ENCODE data around the gene NR1I3. TPM values are rescaled to one million over a fixed set of nuclear protein-coding genes. Genes with fewer than 3 reads are reported as not detected.

Gene NR1I3
- total and polyA plus RNA-seq, 3 experiments from 2014 or later = not detected

DNA sequence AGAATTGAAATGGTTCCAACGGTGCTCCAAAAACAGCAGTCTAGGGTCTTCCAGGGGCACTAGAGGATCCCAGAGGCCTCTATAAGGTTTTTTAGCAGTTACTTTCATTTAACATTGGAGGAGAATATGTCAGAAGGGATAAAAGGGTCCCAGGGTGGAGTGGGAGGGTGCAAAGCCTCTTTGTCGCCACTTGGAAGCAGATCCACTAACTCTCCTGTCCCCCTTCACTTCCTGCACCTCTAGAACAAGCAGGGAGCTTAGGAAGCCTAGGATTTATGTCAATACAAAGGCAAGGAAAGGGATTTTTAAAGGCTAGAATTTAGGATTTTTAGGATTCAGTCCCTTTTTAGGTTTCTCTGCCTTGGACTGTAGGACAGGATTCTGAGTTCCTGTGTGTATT is 28.8 kb upstream of the NR1I3 start:
- ChIA-PET POLR2A (no interaction called here), CTCF (interaction anchor here (0.9 kb wide), 1 partner anchor 40 kb away, joined by 3 read pairs; no protein-coding TSS in a partner anchor)
- DNase-seq = no peak
- Histone ChIP-seq H3K4me1 (ENCODE audit: insufficient read depth, low read length) (no peaks in the 10 kb centered on the region), H3K27ac (ENCODE audit: low read depth, low read length) (no peak overlapping the region), H3K4me3 (ENCODE audit: low read length) (no peak overlapping the region), H3K9me3 (ENCODE audit: low read length) (no peaks in the 10 kb centered on the region), H3K27me3 (ENCODE audit: insufficient read depth, low read length, poor library complexity, severe bottlenecking) (no peaks in the 10 kb centered on the region), H3K36me3 (ENCODE audit: insufficient read depth, low read length) (no peaks in the 10 kb centered on the region)
- H3K27me3 Mint-ChIP-seq = peaks cover 14 to 34% of the 10 kb centered on the region in 2 donors
- no peak overlapping the region for H3K4me3 Mint-ChIP-seq
- no peak overlapping the region for H3K27ac Mint-ChIP-seq
- no peaks in the 10 kb centered on the region for H3K4me1 Mint-ChIP-seq
- no peaks in the 10 kb centered on the region for H3K9me3 Mint-ChIP-seq
- no peaks in the 10 kb centered on the region for H3K36me3 Mint-ChIP-seq

DNA sequence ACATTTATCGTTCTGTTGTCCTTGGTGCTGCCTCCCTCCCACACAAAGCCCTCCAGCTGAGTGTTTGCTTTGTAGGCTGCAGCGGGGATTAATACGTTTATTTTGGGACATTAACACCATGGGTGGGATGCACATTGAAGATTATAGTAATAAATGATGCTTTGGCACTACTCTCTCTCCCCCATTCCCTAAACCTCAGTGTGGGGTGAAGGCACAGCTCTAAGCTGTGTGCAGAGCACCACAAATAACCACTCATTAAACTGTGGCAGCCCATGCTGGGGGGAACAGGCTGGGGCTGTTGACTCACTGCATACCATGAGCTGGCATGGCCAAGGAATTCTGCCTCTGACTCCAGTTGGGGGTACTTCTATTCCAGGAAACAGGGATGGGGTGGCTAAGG is 28.2 kb upstream of the NR1I3 start:
- ChIA-PET POLR2A (no interaction called here), CTCF (interaction anchor here (0.9 kb wide), 1 partner anchor 39 kb away, joined by 3 read pairs; no protein-coding TSS in a partner anchor)
- H3K4me1 ChIP-seq (ENCODE audit: insufficient read depth, low read length) = no peaks in the 10 kb centered on the region
- Mint-ChIP-seq H3K27ac (no peak overlapping the region), H3K27me3 (peaks cover 20 to 39% of the 10 kb centered on the region in 2 donors), H3K36me3 (no peaks in the 10 kb centered on the region), H3K4me1 (no peaks in the 10 kb centered on the region), H3K4me3 (no peak overlapping the region), H3K9me3 (no peaks in the 10 kb centered on the region)
- DNase-seq = no peak
- no peaks in the 10 kb centered on the region for H3K9me3 ChIP-seq (ENCODE audit: low read length)
- no peak overlapping the region for H3K27ac ChIP-seq (ENCODE audit: low read depth, low read length)
- H3K27me3 ChIP-seq (ENCODE audit: insufficient read depth, low read length, poor library complexity, severe bottlenecking) = peaks cover 5% of the 10 kb centered on the region
- H3K36me3 ChIP-seq (ENCODE audit: insufficient read depth, low read length) = no peaks in the 10 kb centered on the region
- no peak overlapping the region for H3K4me3 ChIP-seq (ENCODE audit: low read length)

- Histone ChIP-seq H3K36me3 (ENCODE audit: insufficient read depth, low read length) (no peaks in the 10 kb centered on the region), H3K27me3 (ENCODE audit: insufficient read depth, low read length, poor library complexity, severe bottlenecking) (peaks cover 12% of the 10 kb centered on the region), H3K4me1 (ENCODE audit: insufficient read depth, low read length) (no peaks in the 10 kb centered on the region), H3K4me3 (ENCODE audit: low read length) (no peak overlapping the region), H3K27ac (ENCODE audit: low read depth, low read length) (no peak overlapping the region), H3K9me3 (ENCODE audit: low read length) (no peaks in the 10 kb centered on the region)
- Mint-ChIP-seq H3K9me3 (no peaks in the 10 kb centered on the region), H3K27me3 (peaks cover 27 to 48% of the 10 kb centered on the region in 2 donors), H3K36me3 (no peaks in the 10 kb centered on the region), H3K4me3 (no peak overlapping the region), H3K27ac (no peak overlapping the region), H3K4me1 (no peaks in the 10 kb centered on the region)
- DNase-seq = no peak
- CTCF ChIA-PET = interaction anchor here (1.6 kb wide), 1 partner anchor 59 kb away, joined by 3 read pairs; no protein-coding TSS in a partner anchor
- POLR2A ChIA-PET = no interaction called here
Measured at GRCh38 chr1:161265305-161265704, 27.3 kb upstream of the NR1I3 start.

GRCh38 chr1:161261261-161262235 is 23.5 kb upstream of the NR1I3 start:
- Mint-ChIP-seq H3K27ac (no peak overlapping the region), H3K4me1 (peaks cover 10 to 19% (median 15%) of the 10 kb centered on the region in 3 donors), H3K9me3 (peaks cover 4 to 24% (median 17%) of the 10 kb centered on the region in 5 donors), H3K36me3 (peaks cover 3 to 11% (median 8%) of the 10 kb centered on the region in 3 donors), H3K27me3 (peaks cover 56 to 80% of the 10 kb centered on the region in 2 donors), H3K4me3 (no peak overlapping the region)
- ChIA-PET CTCF (no interaction called here), POLR2A (no interaction called here)
- DNase-seq = no peak
- peaks cover 25% of the 10 kb centered on the region for H3K27me3 ChIP-seq (ENCODE audit: insufficient read depth, low read length, poor library complexity, severe bottlenecking)
- no peaks in the 10 kb centered on the region for H3K9me3 ChIP-seq (ENCODE audit: low read length)
- no peak overlapping the region for H3K27ac ChIP-seq (ENCODE audit: low read depth, low read length)
- no peaks in the 10 kb centered on the region for H3K4me1 ChIP-seq (ENCODE audit: insufficient read depth, low read length)
- no peaks in the 10 kb centered on the region for H3K36me3 ChIP-seq (ENCODE audit: insufficient read depth, low read length)
- no peak overlapping the region for H3K4me3 ChIP-seq (ENCODE audit: low read length)

DNA sequence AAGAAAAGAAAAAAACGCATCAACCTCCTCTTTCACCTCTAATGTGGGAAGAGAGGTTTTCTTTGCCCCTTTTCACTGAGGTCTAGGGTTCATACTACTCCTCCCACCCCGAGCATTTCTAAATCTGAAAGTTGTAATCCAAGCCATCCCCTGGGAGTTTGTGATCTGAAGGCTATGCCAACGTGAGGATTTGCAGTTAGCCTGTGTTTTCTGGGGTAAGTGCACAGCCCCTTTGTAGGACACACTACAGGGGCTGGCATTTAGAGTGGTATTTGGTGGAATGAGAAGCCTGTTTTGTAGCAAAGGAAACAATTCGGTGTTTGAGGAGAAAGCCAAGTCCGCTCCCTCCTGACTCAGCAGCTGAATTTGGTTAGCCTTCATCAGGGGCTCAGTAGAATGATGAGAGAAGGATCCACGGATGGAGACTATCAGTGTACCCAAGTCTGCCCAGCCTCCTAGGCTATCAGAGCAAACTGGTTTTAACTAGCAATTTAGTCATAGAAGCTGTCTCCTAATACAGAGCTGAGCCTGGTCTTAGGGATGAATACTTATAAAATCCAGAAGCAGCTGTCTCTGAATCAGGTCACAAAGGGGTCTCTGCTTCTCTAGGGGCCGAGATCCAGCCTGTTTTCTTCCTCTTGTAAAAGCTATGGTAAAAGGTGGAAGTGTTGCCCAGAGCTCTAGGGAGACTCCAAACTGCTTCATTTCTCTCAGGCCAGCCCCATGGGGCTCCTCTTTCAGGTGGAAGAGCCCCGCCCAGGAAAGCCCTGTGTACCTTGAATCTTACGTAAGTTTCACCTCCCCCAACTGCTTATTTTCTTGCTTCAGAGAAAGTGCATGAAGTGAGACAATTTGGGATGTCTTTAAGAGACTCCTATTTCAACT is 22.6 kb upstream of the NR1I3 start:
- Mint-ChIP-seq H3K27ac (no peak overlapping the region), H3K27me3 (peaks cover 57 to 81% of the 10 kb centered on the region in 2 donors), H3K36me3 (peaks cover 6 to 20% (median 8%) of the 10 kb centered on the region in 3 donors), H3K9me3 (peaks cover 8 to 33% (median 23%) of the 10 kb centered on the region in 5 donors), H3K4me3 (no peak overlapping the region), H3K4me1 (peaks cover 10 to 19% (median 15%) of the 10 kb centered on the region in 3 donors)
- ChIA-PET CTCF (interaction anchor here (0.6 to 0.9 kb wide), 2 partner anchors 31 to 317 kb away, joined by 3 read pairs; no protein-coding TSS in a partner anchor), POLR2A (no interaction called here)
- H3K4me3 ChIP-seq (ENCODE audit: low read length) = no peak overlapping the region
- no peaks in the 10 kb centered on the region for H3K36me3 ChIP-seq (ENCODE audit: insufficient read depth, low read length)
- H3K9me3 ChIP-seq (ENCODE audit: low read length) = no peaks in the 10 kb centered on the region
- H3K4me1 ChIP-seq (ENCODE audit: insufficient read depth, low read length) = no peaks in the 10 kb centered on the region
- no peak for DNase-seq
- no peak overlapping the region for H3K27ac ChIP-seq (ENCODE audit: low read depth, low read length)
- peaks cover 25% of the 10 kb centered on the region for H3K27me3 ChIP-seq (ENCODE audit: insufficient read depth, low read length, poor library complexity, severe bottlenecking)

DNA sequence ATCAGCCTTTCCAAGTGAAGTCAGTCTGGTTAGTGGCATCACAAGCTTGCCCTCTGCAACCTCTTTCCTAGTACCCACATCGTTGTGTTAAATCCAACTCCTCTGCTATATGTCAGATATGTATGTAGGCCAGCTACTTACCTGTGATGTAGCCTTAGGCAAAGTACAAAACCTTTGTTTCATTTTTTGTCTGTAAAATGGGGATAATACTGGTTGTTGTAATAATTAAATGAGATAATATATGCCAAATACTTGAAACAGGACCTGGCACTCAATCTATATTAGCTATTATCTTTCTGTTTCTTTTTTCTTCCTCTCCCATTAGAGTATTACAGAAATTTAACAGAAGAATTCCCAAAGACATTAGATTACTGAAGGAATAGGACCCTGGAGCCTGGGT is 21.8 kb upstream of the NR1I3 start:
- H3K4me1 ChIP-seq (ENCODE audit: insufficient read depth, low read length) = no peaks in the 10 kb centered on the region
- no peaks in the 10 kb centered on the region for H3K9me3 ChIP-seq (ENCODE audit: low read length)
- peaks cover 6 to 25% (median 8%) of the 10 kb centered on the region in 3 donors for H3K36me3 Mint-ChIP-seq
- no peak overlapping the region for H3K27ac ChIP-seq (ENCODE audit: low read depth, low read length)
- no peak overlapping the region for H3K27ac Mint-ChIP-seq
- peaks cover 10 to 19% (median 15%) of the 10 kb centered on the region in 3 donors for H3K4me1 Mint-ChIP-seq
- H3K36me3 ChIP-seq (ENCODE audit: insufficient read depth, low read length) = no peaks in the 10 kb centered on the region
- H3K27me3 Mint-ChIP-seq = peaks cover 52 to 81% of the 10 kb centered on the region in 2 donors
- ChIA-PET CTCF (interaction anchor here (0.6 to 1.3 kb wide), 2 partner anchors 19 to 316 kb away, joined by 3 read pairs; no protein-coding TSS in a partner anchor), POLR2A (no interaction called here)
- DNase-seq = no peak
- H3K27me3 ChIP-seq (ENCODE audit: insufficient read depth, low read length, poor library complexity, severe bottlenecking) = peaks cover 25% of the 10 kb centered on the region
- H3K4me3 Mint-ChIP-seq = peak overlapping the region; percentile 4 to 90 (median 57)
- peaks cover 8 to 33% (median 23%) of the 10 kb centered on the region in 5 donors for H3K9me3 Mint-ChIP-seq
- no peak overlapping the region for H3K4me3 ChIP-seq (ENCODE audit: low read length)

DNA sequence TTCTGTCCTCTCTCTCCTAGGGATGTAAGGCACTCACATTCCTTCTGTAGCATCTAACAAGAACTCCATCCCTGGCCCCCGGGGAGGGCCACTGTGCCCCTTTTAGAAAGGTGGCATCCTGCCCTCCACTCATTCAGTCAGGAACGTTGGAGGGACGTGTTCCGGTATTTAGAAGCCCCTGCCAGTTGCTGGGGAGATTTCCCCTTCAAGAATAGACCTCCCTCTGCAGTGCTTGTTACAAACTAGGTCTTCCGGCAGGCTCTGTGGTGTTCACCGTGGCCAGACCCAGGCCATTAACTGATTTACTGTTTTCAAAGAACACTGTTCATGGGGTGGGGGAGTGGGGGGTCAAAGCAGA is 21.3 kb upstream of the NR1I3 start:
- Mint-ChIP-seq H3K4me3 (peak overlapping the region; percentile 41 to 90 (median 57)), H3K36me3 (peaks cover 6 to 25% (median 8%) of the 10 kb centered on the region in 3 donors), H3K27ac (no peak overlapping the region), H3K9me3 (peaks cover 8 to 33% (median 23%) of the 10 kb centered on the region in 5 donors), H3K4me1 (peaks cover 10 to 19% (median 15%) of the 10 kb centered on the region in 3 donors), H3K27me3 (peaks cover 49 to 77% of the 10 kb centered on the region in 2 donors)
- no peaks in the 10 kb centered on the region for H3K9me3 ChIP-seq (ENCODE audit: low read length)
- CTCF ChIA-PET = interaction anchor here (1.3 kb wide), 1 partner anchor 19 kb away, joined by 3 read pairs; no protein-coding TSS in a partner anchor
- no peak overlapping the region for H3K4me3 ChIP-seq (ENCODE audit: low read length)
- no peaks in the 10 kb centered on the region for H3K4me1 ChIP-seq (ENCODE audit: insufficient read depth, low read length)
- H3K27ac ChIP-seq (ENCODE audit: low read depth, low read length) = no peak overlapping the region
- POLR2A ChIA-PET = no interaction called here
- DNase-seq = no peak
- no peaks in the 10 kb centered on the region for H3K36me3 ChIP-seq (ENCODE audit: insufficient read depth, low read length)
- H3K27me3 ChIP-seq (ENCODE audit: insufficient read depth, low read length, poor library complexity, severe bottlenecking) = peaks cover 25% of the 10 kb centered on the region

Measured in CD8-positive, alpha-beta memory T cell (primary cell).